ENCODE results near the gene GREB1L. TPM values are rescaled to one million over a fixed set of nuclear protein-coding genes. Genes with fewer than 3 reads are reported as not detected.

GREB1L gene
- total and polyA plus RNA-seq, 2 donors from 2014 or later, result 0.79 TPM; not detected in 1

- intact Hi-C loops (cut with DNase I), result no loop called here
- Histone ChIP-seq H3K9me3 (ENCODE audit: control insufficient read depth in 2 of 3, insufficient read depth in 1 of 3, low read length in 3 of 3) (peaks cover 0 to 4% (median 0%) of the 10 kb centered on the region in 3 donors), H3K27ac (ENCODE audit: low read depth in 2 of 2, low read length in 2 of 2) (no peak overlapping the region)
Measured at GRCh38 chr18:21315741-21316197, 73.7 kb downstream of the GREB1L start.

GRCh38 chr18:21316296-21316695 lies 74.3 kb downstream of the GREB1L start:
- no peaks in the 10 kb centered on the region for H3K27me3 ChIP-seq (ENCODE audit: control insufficient read depth, insufficient read depth, low read length)
- H3K4me1 ChIP-seq (ENCODE audit: control insufficient read depth in 2 of 3, insufficient read depth in 2 of 3, low read depth in 1 of 3, low read length in 3 of 3), result no peaks in the 10 kb centered on the region
- FAIRE-seq, result no peak
- TF ChIP-seq CTCF (IDR thresholded peaks at IDR 0.05; ENCODE audit: borderline replicate concordance, extremely low read depth, insufficient read depth), result no peak
- DNase-seq, result no peak
- no peaks in the 10 kb centered on the region for H3K36me3 ChIP-seq (ENCODE audit: control insufficient read depth in 2 of 3, insufficient read depth in 3 of 3, low read length in 3 of 3)
- no peak overlapping the region for H3K27ac ChIP-seq (ENCODE audit: low read depth in 2 of 2, low read length in 2 of 2)
- peaks cover 0 to 4% (median 0%) of the 10 kb centered on the region in 3 donors for H3K9me3 ChIP-seq (ENCODE audit: control insufficient read depth in 2 of 3, insufficient read depth in 1 of 3, low read length in 3 of 3)
- H3K9ac ChIP-seq (ENCODE audit: low read length in 3 of 3), result no peak overlapping the region
- no peak overlapping the region for H3K4me3 ChIP-seq (ENCODE audit: low read length in 3 of 3)
- intact Hi-C loops (cut with DNase I), result no loop called here

More at GRCh38 chr18:21315741-21316197, 73.7 kb downstream of the GREB1L start:
- peak in 3 of 5 donors; percentile 11 to 32 (median 19) for DNase-seq
- no peak for FAIRE-seq
- Histone ChIP-seq H3K9ac (ENCODE audit: low read length in 3 of 3) (no peak overlapping the region), H3K4me1 (ENCODE audit: control insufficient read depth in 2 of 3, insufficient read depth in 2 of 3, low read depth in 1 of 3, low read length in 3 of 3) (no peaks in the 10 kb centered on the region), H3K4me3 (ENCODE audit: low read length in 3 of 3) (no peak overlapping the region), H3K36me3 (ENCODE audit: control insufficient read depth in 2 of 3, insufficient read depth in 3 of 3, low read length in 3 of 3) (no peaks in the 10 kb centered on the region), H3K27me3 (ENCODE audit: control insufficient read depth, insufficient read depth, low read length) (no peaks in the 10 kb centered on the region)
- TF ChIP-seq CTCF (IDR thresholded peaks at IDR 0.05; ENCODE audit: borderline replicate concordance, extremely low read depth, insufficient read depth), result no peak

- intact Hi-C loops (cut with DNase I), result no loop called here
- Histone ChIP-seq H3K4me1 (ENCODE audit: control insufficient read depth in 2 of 3, insufficient read depth in 2 of 3, low read depth in 1 of 3, low read length in 3 of 3) (no peaks in the 10 kb centered on the region), H3K27ac (ENCODE audit: low read depth in 2 of 2, low read length in 2 of 2) (no peak overlapping the region), H3K9ac (ENCODE audit: low read length in 3 of 3) (no peak overlapping the region), H3K4me3 (ENCODE audit: low read length in 3 of 3) (no peak overlapping the region), H3K36me3 (ENCODE audit: control insufficient read depth in 2 of 3, insufficient read depth in 3 of 3, low read length in 3 of 3) (no peaks in the 10 kb centered on the region), H3K9me3 (ENCODE audit: control insufficient read depth in 2 of 3, insufficient read depth in 1 of 3, low read length in 3 of 3) (peaks cover 0 to 4% (median 0%) of the 10 kb centered on the region in 3 donors), H3K27me3 (ENCODE audit: control insufficient read depth, insufficient read depth, low read length) (no peaks in the 10 kb centered on the region)
- FAIRE-seq (no peak), DNase-seq (no peak)
- TF ChIP-seq CTCF (IDR thresholded peaks at IDR 0.05; ENCODE audit: borderline replicate concordance, extremely low read depth, insufficient read depth), result no peak
Measured at GRCh38 chr18:21321711-21322110, 79.7 kb downstream of the GREB1L start.

- no peak overlapping the region for H3K27ac ChIP-seq (ENCODE audit: low read depth in 2 of 2, low read length in 2 of 2)
- no peaks in the 10 kb centered on the region for H3K36me3 ChIP-seq (ENCODE audit: control insufficient read depth in 2 of 3, insufficient read depth in 3 of 3, low read length in 3 of 3)
- TF ChIP-seq CTCF (IDR thresholded peaks at IDR 0.05; ENCODE audit: borderline replicate concordance, extremely low read depth, insufficient read depth), result no peak
- intact Hi-C loops (cut with DNase I), result no loop called here
- DNase-seq (no peak), FAIRE-seq (no peak)
- no peak overlapping the region for H3K9ac ChIP-seq (ENCODE audit: low read length in 3 of 3)
- no peak overlapping the region for H3K4me3 ChIP-seq (ENCODE audit: low read length in 3 of 3)
- H3K9me3 ChIP-seq (ENCODE audit: control insufficient read depth in 2 of 3, insufficient read depth in 1 of 3, low read length in 3 of 3), result no peaks in the 10 kb centered on the region
- H3K4me1 ChIP-seq (ENCODE audit: control insufficient read depth in 2 of 3, insufficient read depth in 2 of 3, low read depth in 1 of 3, low read length in 3 of 3), result no peaks in the 10 kb centered on the region
- H3K27me3 ChIP-seq (ENCODE audit: control insufficient read depth, insufficient read depth, low read length), result no peaks in the 10 kb centered on the region
Measured at GRCh38 chr18:21327101-21327500, 85.1 kb downstream of the GREB1L start.
